ENCODE data around the gene LONP2. TPM values are rescaled to one million over a fixed set of nuclear protein-coding genes. Genes with fewer than 3 reads are reported as not detected.
A peak's percentile ranks its signal among the peaks of the same experiment; 100 is the strongest.
"Not testable (repeated sequence)": the region's sequence is repeated elsewhere in the genome, so short reads cannot be mapped to it uniquely, and the experiment has no call there.

The LONP2 gene
- total RNA-seq, 1 donor from 2014 or later: 80.4 TPM

DNA sequence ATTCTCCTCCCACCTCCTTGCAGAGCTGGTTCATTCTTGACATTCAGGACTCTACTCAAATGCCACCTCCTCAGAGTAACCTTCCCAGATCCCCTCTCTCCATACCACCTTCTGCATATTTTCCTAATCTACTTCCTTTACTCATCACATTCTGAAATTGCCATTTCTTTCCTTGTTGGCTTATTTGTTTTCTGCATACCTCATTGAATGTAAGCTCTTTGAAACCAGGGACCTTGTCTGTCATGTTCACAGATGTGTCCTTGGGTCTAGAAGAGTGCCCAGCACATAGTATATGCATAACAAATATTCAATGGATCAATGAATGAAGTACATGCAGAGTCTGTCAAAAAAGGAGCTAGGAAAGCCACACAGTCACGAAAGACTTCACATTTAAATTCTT lies 7.8 kb upstream of the LONP2 start:
- Mint-ChIP-seq H3K27ac (no peak overlapping the region), H3K9me3 (peaks cover 11% of the 10 kb centered on the region), H3K4me3 (no peak overlapping the region), H3K36me3 (no peaks in the 10 kb centered on the region), H3K4me1 (no peaks in the 10 kb centered on the region), H3K27me3 (ENCODE audit: low read depth) (no peaks in the 10 kb centered on the region)
- TF ChIP-seq, protein P1, sequence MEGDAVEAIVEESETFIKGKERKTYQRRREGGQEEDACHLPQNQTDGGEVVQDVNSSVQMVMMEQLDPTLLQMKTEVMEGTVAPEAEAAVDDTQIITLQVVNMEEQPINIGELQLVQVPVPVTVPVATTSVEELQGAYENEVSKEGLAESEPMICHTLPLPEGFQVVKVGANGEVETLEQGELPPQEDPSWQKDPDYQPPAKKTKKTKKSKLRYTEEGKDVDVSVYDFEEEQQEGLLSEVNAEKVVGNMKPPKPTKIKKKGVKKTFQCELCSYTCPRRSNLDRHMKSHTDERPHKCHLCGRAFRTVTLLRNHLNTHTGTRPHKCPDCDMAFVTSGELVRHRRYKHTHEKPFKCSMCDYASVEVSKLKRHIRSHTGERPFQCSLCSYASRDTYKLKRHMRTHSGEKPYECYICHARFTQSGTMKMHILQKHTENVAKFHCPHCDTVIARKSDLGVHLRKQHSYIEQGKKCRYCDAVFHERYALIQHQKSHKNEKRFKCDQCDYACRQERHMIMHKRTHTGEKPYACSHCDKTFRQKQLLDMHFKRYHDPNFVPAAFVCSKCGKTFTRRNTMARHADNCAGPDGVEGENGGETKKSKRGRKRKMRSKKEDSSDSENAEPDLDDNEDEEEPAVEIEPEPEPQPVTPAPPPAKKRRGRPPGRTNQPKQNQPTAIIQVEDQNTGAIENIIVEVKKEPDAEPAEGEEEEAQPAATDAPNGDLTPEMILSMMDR (IDR thresholded peaks at IDR 0.05; ENCODE audit: unreplicated experiment): no peak
- no peak for DNase-seq (ENCODE audit: low spot score in 2 of 2, unreplicated experiment in 2 of 2)

- not testable (repeated sequence) for H3K27ac Mint-ChIP-seq; DNase-seq (ENCODE audit: low spot score in 2 of 2, unreplicated experiment in 2 of 2)
- peaks cover 12% of the 10 kb centered on the region for H3K9me3 Mint-ChIP-seq
Observed at GRCh38 chr16:48240147-48240546, 4.0 kb upstream of the LONP2 start.

GRCh38 chr16:48244863-48245195 lies 729 bp downstream of the LONP2 start:
- Mint-ChIP-seq H3K4me3 (peak overlapping the region; percentile 89), H3K27me3 (ENCODE audit: low read depth) (no peaks in the 10 kb centered on the region), H3K9me3 (peaks cover 9% of the 10 kb centered on the region), H3K36me3 (no peaks in the 10 kb centered on the region), H3K27ac (peak overlapping the region; percentile 92), H3K4me1 (peaks cover 21% of the 10 kb centered on the region)
- no peak for DNase-seq (ENCODE audit: low spot score in 2 of 2, unreplicated experiment in 2 of 2)
- TF ChIP-seq, protein P1 (IDR thresholded peaks at IDR 0.05; ENCODE audit: unreplicated experiment): no peak

More at GRCh38 chr16:48240147-48240546, 4.0 kb upstream of the LONP2 start:
- H3K36me3 Mint-ChIP-seq; H3K4me3 Mint-ChIP-seq; H3K27me3 Mint-ChIP-seq (ENCODE audit: low read depth); H3K4me1 Mint-ChIP-seq: not testable (repeated sequence)

GRCh38 chr16:48246066-48246465 lies 2.0 kb downstream of the LONP2 start:
- no peaks in the 10 kb centered on the region for H3K36me3 Mint-ChIP-seq
- H3K27me3 Mint-ChIP-seq (ENCODE audit: low read depth): no peaks in the 10 kb centered on the region
- peak overlapping the region; percentile 89 for H3K4me3 Mint-ChIP-seq
- peak overlapping the region; percentile 40 for H3K27ac Mint-ChIP-seq
- H3K9me3 Mint-ChIP-seq: peaks cover 3% of the 10 kb centered on the region
- TF ChIP-seq, protein P1 (IDR thresholded peaks at IDR 0.05; ENCODE audit: unreplicated experiment): no peak
- H3K4me1 Mint-ChIP-seq: peaks cover 24% of the 10 kb centered on the region
- no peak for DNase-seq (ENCODE audit: low spot score in 2 of 2, unreplicated experiment in 2 of 2)

DNA sequence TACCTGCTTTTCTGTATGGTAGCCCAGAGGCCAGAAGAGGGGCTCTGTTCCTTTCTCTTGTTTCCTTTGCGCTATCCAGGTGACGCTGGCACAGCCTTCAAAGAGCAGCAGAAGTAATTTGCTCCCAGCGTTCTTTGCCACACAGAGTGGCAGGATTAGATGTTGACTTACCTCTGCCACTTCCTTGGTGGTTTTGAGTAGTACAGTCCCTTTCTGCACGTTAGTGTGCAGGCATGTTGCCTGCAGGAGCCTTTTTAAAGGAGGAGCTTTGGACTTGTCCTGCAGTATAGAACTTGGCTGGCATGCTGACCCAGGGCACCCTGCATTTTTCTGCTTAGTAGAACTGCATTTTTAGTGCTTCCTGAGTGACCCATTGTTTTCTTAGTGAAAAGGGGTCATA lies 3.2 kb downstream of the LONP2 start, which contains the start of gene ABCC11:
Gene ABCC11 (minus strand): TSS at position 229 of the 400 bp plus-strand sequence. CDS start 15,618 bp downstream, outside the sequence.
- H3K9me3 Mint-ChIP-seq: no peaks in the 10 kb centered on the region
- peak within 1 kb of the TSS; percentile 40 for H3K27ac Mint-ChIP-seq
- H3K36me3 Mint-ChIP-seq: no peaks in the 10 kb centered on the region
- H3K27me3 Mint-ChIP-seq (ENCODE audit: low read depth): no peaks in the 10 kb centered on the region
- H3K4me1 Mint-ChIP-seq: peaks cover 24% of the 10 kb centered on the region
- TF ChIP-seq, protein P1 (IDR thresholded peaks at IDR 0.05; ENCODE audit: unreplicated experiment): no peak
- H3K4me3 Mint-ChIP-seq: peak within 1 kb of the TSS; percentile 89
- no peak for DNase-seq (ENCODE audit: low spot score in 2 of 2, unreplicated experiment in 2 of 2)

DNA sequence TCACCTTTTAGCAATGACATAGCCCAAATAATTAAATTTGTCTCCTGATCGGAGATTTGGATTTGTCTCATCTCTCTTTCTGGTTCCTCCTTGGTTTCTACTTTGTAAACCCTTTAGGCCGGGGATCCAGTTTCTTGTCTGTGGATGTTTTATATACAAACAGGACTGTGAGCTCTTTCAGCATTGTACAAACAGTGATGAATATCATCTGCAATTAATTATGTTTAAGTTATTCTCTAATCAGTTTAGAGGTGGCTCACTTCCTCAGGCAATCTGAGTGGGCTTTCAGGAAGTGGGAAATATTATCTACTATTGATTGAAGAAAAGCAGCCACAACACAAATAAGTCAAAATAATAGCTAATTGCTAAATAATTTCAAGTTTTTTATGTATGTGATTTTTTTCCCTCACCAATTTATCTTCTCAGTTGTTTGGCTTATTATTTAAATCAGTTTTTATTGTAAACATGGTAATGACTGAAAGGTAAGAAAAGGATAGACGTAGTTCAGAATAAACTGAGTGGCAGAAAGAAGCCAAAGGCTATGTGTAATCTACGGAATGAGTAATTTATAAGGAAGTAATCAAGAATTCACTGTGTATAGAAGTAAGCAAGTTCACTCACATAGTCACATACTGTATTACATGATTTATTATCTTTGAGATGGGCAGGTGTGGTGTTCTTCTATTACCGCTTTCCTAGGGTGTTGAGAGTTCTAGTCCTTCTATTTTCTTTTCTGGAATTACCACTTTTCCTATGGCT lies 6.6 kb downstream of the LONP2 start:
- Mint-ChIP-seq H3K36me3 (peaks cover 17% of the 10 kb centered on the region), H3K4me3 (no peak overlapping the region), H3K27me3 (ENCODE audit: low read depth) (no peaks in the 10 kb centered on the region), H3K27ac (peak overlapping the region; percentile 44), H3K9me3 (no peaks in the 10 kb centered on the region), H3K4me1 (peaks cover 13% of the 10 kb centered on the region)
- TF ChIP-seq, protein P1 (IDR thresholded peaks at IDR 0.05; ENCODE audit: unreplicated experiment): no peak
- no peak for DNase-seq (ENCODE audit: low spot score in 2 of 2, unreplicated experiment in 2 of 2)

Data from mesothelial cell of epicardium (in vitro differentiated cells).